Astrocyte (in vitro differentiated cells and primary cell): ENCODE measurements around the gene TFF3.

Source experiments
- EZH2 ChIP-seq: IDR thresholded peaks from 2 replicates; pipeline ENCODE4 v1.6.1; 2012; ENCODE audit warnings: mild to moderate bottlenecking, low read length, inconsistent platforms; ENCODE audit not compliant: insufficient read depth
- TF ChIP-seq, protein P1 (sequence below): IDR thresholded peaks from 2 replicates; pipeline ENCODE4 v1.5.1; 2011; ENCODE audit warnings: low read depth, mild to moderate bottlenecking, inconsistent platforms, low read length, moderate library complexity; ENCODE audit not compliant: insufficient read depth

DNA sequence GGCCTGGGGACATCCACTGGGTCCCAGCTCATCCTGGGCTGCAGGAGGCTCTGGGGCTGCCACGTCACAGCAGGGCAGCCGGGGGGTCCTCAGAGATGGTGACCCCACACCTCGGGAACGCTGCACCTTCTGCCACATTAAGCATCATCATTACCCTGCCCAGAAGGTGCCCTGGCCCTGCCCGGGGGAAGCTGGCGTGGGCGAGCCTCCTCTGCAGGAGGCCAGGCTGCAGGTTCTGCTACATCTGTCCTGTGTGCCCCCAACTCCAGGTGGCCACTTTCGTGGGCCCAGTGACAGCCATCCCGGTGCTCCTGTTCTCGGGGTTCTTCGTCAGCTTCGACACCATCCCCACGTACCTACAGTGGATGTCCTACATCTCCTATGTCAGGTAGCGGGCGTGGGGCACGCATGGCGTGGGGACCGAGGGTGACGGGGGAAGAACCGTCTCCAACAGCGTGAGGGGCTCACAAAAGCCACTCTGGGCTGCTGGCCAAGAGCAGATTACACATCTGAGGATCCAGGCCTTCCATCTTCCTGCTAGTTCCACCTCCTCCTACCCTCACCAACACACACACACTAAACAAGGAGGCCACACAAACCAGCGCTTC is 20.8 kb downstream of the TFF3 start:
- TF ChIP-seq, protein P1, sequence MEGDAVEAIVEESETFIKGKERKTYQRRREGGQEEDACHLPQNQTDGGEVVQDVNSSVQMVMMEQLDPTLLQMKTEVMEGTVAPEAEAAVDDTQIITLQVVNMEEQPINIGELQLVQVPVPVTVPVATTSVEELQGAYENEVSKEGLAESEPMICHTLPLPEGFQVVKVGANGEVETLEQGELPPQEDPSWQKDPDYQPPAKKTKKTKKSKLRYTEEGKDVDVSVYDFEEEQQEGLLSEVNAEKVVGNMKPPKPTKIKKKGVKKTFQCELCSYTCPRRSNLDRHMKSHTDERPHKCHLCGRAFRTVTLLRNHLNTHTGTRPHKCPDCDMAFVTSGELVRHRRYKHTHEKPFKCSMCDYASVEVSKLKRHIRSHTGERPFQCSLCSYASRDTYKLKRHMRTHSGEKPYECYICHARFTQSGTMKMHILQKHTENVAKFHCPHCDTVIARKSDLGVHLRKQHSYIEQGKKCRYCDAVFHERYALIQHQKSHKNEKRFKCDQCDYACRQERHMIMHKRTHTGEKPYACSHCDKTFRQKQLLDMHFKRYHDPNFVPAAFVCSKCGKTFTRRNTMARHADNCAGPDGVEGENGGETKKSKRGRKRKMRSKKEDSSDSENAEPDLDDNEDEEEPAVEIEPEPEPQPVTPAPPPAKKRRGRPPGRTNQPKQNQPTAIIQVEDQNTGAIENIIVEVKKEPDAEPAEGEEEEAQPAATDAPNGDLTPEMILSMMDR, result no peak
- no peak for TF ChIP-seq EZH2
